Neuronal stem cell (in vitro differentiated cells): ENCODE results near the gene GNL1.
A peak's percentile ranks its signal among the peaks of the same experiment; 100 is the strongest.

Experiments used
- DNase-seq: peaks from one replicate; pipeline ENCODE4 v3.0.0-alpha.2; 2013; ENCODE audit warnings: low spot score
- H2AFZ ChIP-seq: one replicate; pipeline ENCODE4 v1.6.1; 2013; ENCODE audit warnings: mild to moderate bottlenecking, low read length, inconsistent platforms
- H2AK5ac ChIP-seq: 2 replicates; pipeline ENCODE4 v1.6.1; 2013; ENCODE audit warnings: low read depth, mild to moderate bottlenecking, inconsistent platforms, low read length, moderate library complexity, mixed read lengths
- H2BK120ac ChIP-seq: 2 replicates; pipeline ENCODE4 v1.6.1; 2013; ENCODE audit warnings: low read depth, mild to moderate bottlenecking, inconsistent platforms, low read length, moderate library complexity, mixed read lengths
- H2BK12ac ChIP-seq: one replicate; pipeline ENCODE4 v1.6.1; 2013; ENCODE audit warnings: low read length, inconsistent platforms
- H2BK15ac ChIP-seq: 2 replicates; pipeline ENCODE4 v1.6.1; 2013; ENCODE audit warnings: mild to moderate bottlenecking, low read length, inconsistent platforms, mixed read lengths
- H2BK5ac ChIP-seq: one replicate; pipeline ENCODE4 v1.6.1; 2013; ENCODE audit warnings: inconsistent platforms, mild to moderate bottlenecking, low read length, moderate library complexity
- H3K14ac ChIP-seq: one replicate; pipeline ENCODE4 v1.6.1; 2013; ENCODE audit warnings: low read length, inconsistent platforms
- H3K18ac ChIP-seq: 2 replicates; pipeline ENCODE4 v1.6.1; 2013; ENCODE audit warnings: low read length, inconsistent platforms
- H3K23ac ChIP-seq: 2 replicates; pipeline ENCODE4 v1.6.1; 2013; ENCODE audit warnings: low read depth, mild to moderate bottlenecking, mixed read lengths, low read length, inconsistent platforms; ENCODE audit not compliant: poor library complexity
- H3K27ac ChIP-seq: replicated peaks from 3 replicates; pipeline ENCODE4 v1.5.1; 2013; ENCODE audit warnings: low read length, inconsistent platforms
- H3K27me3 ChIP-seq, 3 experiments: 2 replicates each; pipeline ENCODE4 v1.6.1; 2013; ENCODE audit warnings: low read length in 3 of 3, mild to moderate bottlenecking in 2 of 3, inconsistent platforms in 1 of 3, low read depth in 1 of 3, mixed read lengths in 1 of 3, moderate library complexity in 1 of 3; ENCODE audit not compliant: control insufficient read depth in 3 of 3, insufficient read depth in 3 of 3
- H3K36me3 ChIP-seq, 2 donors: replicated peaks in 1 of 2; 2 replicates each; pipeline ENCODE4 v1.6.1; 2013; ENCODE audit warnings: low read length in 2 of 2; ENCODE audit not compliant: control insufficient read depth in 2 of 2, insufficient read depth in 2 of 2
- H3K4ac ChIP-seq: 2 replicates; pipeline ENCODE4 v1.6.1; 2013; ENCODE audit warnings: inconsistent platforms, mild to moderate bottlenecking, low read length, moderate library complexity
- H3K4me1 ChIP-seq, 2 donors: 1 replicate in 1 of 2; 2 replicates in 1 of 2; pipeline ENCODE4 v1.6.1; 2013; ENCODE audit warnings: low read length in 2 of 2, low read depth in 1 of 2; ENCODE audit not compliant: control insufficient read depth in 2 of 2, insufficient read depth in 1 of 2
- H3K4me2 ChIP-seq: one replicate; pipeline ENCODE4 v1.6.1; 2013; ENCODE audit warnings: mild to moderate bottlenecking, low read length, inconsistent platforms; ENCODE audit not compliant: insufficient read depth, poor library complexity, severe bottlenecking
- H3K4me3 ChIP-seq, 2 donors: 2 replicates each; pipeline ENCODE4 v1.5.1; 2013; ENCODE audit warnings: low read length in 2 of 2, mild to moderate bottlenecking in 2 of 2, inconsistent platforms in 1 of 2, moderate library complexity in 1 of 2
- H3K79me1 ChIP-seq: one replicate; pipeline ENCODE4 v1.6.1; 2013; ENCODE audit warnings: low read depth, mild to moderate bottlenecking, inconsistent platforms, low read length, moderate library complexity
- H3K9ac ChIP-seq: one replicate; pipeline ENCODE4 v1.6.1; 2013; ENCODE audit warnings: mild to moderate bottlenecking, low read depth, low read length, inconsistent platforms; ENCODE audit not compliant: poor library complexity
- H3K9me3 ChIP-seq, 2 donors: replicated peaks in 1 of 2; 2 replicates each; pipeline versions ENCODE3 to v1.6.1; 2013; ENCODE audit warnings: low read length in 2 of 2, mild to moderate bottlenecking in 2 of 2, inconsistent platforms in 1 of 2, low read depth in 1 of 2, mixed read lengths in 1 of 2, moderate library complexity in 1 of 2; ENCODE audit not compliant: control insufficient read depth in 2 of 2, insufficient read depth in 1 of 2
- H4K8ac ChIP-seq: one replicate; pipeline ENCODE4 v1.6.1; 2013; ENCODE audit warnings: low read depth, mild to moderate bottlenecking, inconsistent platforms, low read length, moderate library complexity
- H4K91ac ChIP-seq: one replicate; pipeline ENCODE4 v1.6.1; 2013; ENCODE audit warnings: low read length, low read depth, mild to moderate bottlenecking, inconsistent platforms; ENCODE audit not compliant: poor library complexity
- WGBS, 2 donors: extraction: QIAGEN DNeasy Blood & Tissue Kit; methylation state at CpG; one replicate each; pipeline ENCODE4 v1.1.7; 2013; ENCODE audit warnings: missing lambda C conversion rate in 2 of 2, mixed read lengths in 1 of 2; ENCODE audit not compliant: insufficient read length in 2 of 2, insufficient replicate concordance in 1 of 2; ENCODE audit errors: extremely low coverage in 2 of 2; 5-methylcytosine and 5-hydroxymethylcytosine counted together

GNL1 gene

DNA sequence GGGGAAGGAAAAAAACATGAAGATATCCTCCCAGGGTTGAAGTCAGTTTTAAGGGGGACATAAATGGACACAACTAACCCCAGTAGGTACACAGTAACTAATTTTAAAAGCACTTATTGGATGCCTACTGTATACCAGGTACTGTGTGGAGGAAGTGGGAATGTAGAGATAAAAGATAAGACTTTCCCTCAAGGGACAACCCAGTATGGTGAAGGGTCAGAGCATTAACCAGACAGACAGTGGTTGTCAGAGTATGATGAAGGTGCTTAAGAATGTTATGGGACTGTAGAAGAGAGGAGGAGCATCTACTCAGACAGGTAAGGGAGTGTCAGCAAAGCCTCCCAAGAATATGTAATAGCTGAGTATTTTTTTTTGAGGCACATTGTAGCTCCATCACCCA lies 15.9 kb upstream of the GNL1 start:
- no peak overlapping the region for H3K14ac ChIP-seq
- peaks cover 4% of the 10 kb centered on the region for H3K79me1 ChIP-seq
- no peak overlapping the region for H4K91ac ChIP-seq
- DNase-seq: no peak
- H3K27ac ChIP-seq: no peak overlapping the region
- H2BK15ac ChIP-seq: no peak overlapping the region
- peak overlapping the region in 1 of 2 donors; percentile 63 for H3K4me3 ChIP-seq
- H3K27me3 ChIP-seq: peaks cover 0 to 2% (median 0%) of the 10 kb centered on the region in 3 experiments
- no peak overlapping the region for H3K18ac ChIP-seq
- peaks cover 5 to 8% of the 10 kb centered on the region in 2 donors for H3K4me1 ChIP-seq
- no peak overlapping the region for H2BK12ac ChIP-seq
- H3K36me3 ChIP-seq: peaks cover 7 to 45% of the 10 kb centered on the region in 2 donors
- no peak overlapping the region for H3K4ac ChIP-seq
- H3K4me2 ChIP-seq: peak overlapping the region; percentile 93
- no peak overlapping the region for H2BK120ac ChIP-seq
- no peak overlapping the region for H2BK5ac ChIP-seq
- no peaks in the 10 kb centered on the region for H3K9me3 ChIP-seq
- H3K9ac ChIP-seq: no peak overlapping the region
- no peak overlapping the region for H2AFZ ChIP-seq
- H4K8ac ChIP-seq: no peak overlapping the region
- H2AK5ac ChIP-seq: no peak overlapping the region
- H3K23ac ChIP-seq: no peak overlapping the region

GRCh38 chr6:30571762-30572082 lies 15.4 kb upstream of the GNL1 start:
- no peaks in the 10 kb centered on the region for H3K9me3 ChIP-seq
- no peak overlapping the region for H4K8ac ChIP-seq
- no CpG with 5 or more reads among the region's 8 CpGs for WGBS, 2 donors
- H3K4me1 ChIP-seq: peaks cover 5 to 8% of the 10 kb centered on the region in 2 donors
- peak overlapping the region; percentile 73 for H2BK5ac ChIP-seq
- H2AK5ac ChIP-seq: no peak overlapping the region
- no peak overlapping the region for H3K14ac ChIP-seq
- H3K4ac ChIP-seq: no peak overlapping the region
- H3K27ac ChIP-seq: no peak overlapping the region
- H3K27me3 ChIP-seq: peaks cover 0 to 2% (median 0%) of the 10 kb centered on the region in 3 experiments
- no peak for DNase-seq
- peaks cover 5 to 41% of the 10 kb centered on the region in 2 donors for H3K36me3 ChIP-seq
- H3K4me3 ChIP-seq: peak overlapping the region; percentile 63 to 87
- H4K91ac ChIP-seq: no peak overlapping the region
- H2BK120ac ChIP-seq: no peak overlapping the region
- H3K23ac ChIP-seq: no peak overlapping the region
- H2BK12ac ChIP-seq: no peak overlapping the region
- peaks cover 3% of the 10 kb centered on the region for H3K79me1 ChIP-seq
- H3K4me2 ChIP-seq: peak overlapping the region; percentile 93
- no peak overlapping the region for H2BK15ac ChIP-seq
- no peak overlapping the region for H3K18ac ChIP-seq
- peak overlapping the region; percentile 74 for H3K9ac ChIP-seq
- peak overlapping the region; percentile 93 for H2AFZ ChIP-seq

GRCh38 chr6:30571075-30571761 lies 14.9 kb upstream of the GNL1 start, which contains the start of gene ABCF1:
TSS of gene ABCF1 (plus strand) at chr6:30571442. CDS start at chr6:30571488, 46 bp downstream.
- H2AFZ ChIP-seq: peak within 1 kb of the TSS; percentile 93
- peak within 1 kb of the TSS; percentile 63 to 87 for H3K4me3 ChIP-seq
- H2AK5ac ChIP-seq: no peak within 1 kb of the TSS
- H3K79me1 ChIP-seq: peaks cover 2% of the 10 kb centered on the region
- H3K4me1 ChIP-seq: peaks cover 5 to 8% of the 10 kb centered on the region in 2 donors
- peak within 1 kb of the TSS; percentile 99 for H3K23ac ChIP-seq
- H2BK15ac ChIP-seq: peak within 1 kb of the TSS; percentile 70
- no peak within 1 kb of the TSS for H3K4ac ChIP-seq
- WGBS, 2 donors: no CpG with 5 or more reads among the region's 59 CpGs
- H3K4me2 ChIP-seq: peak within 1 kb of the TSS; percentile 93
- peak within 1 kb of the TSS; percentile 54 for H4K8ac ChIP-seq
- no peak within 1 kb of the TSS for H2BK120ac ChIP-seq
- no peak within 1 kb of the TSS for H4K91ac ChIP-seq
- peak; percentile 96 for DNase-seq
- H3K9me3 ChIP-seq: no peaks in the 10 kb centered on the region
- H3K9ac ChIP-seq: peak within 1 kb of the TSS; percentile 98
- H2BK5ac ChIP-seq: peak within 1 kb of the TSS; percentile 73
- peak within 1 kb of the TSS; percentile 99 for H3K18ac ChIP-seq
- peaks cover 3 to 37% of the 10 kb centered on the region in 2 donors for H3K36me3 ChIP-seq
- H2BK12ac ChIP-seq: peak within 1 kb of the TSS; percentile 76
- H3K27ac ChIP-seq: peak within 1 kb of the TSS; percentile 85
- peaks cover 0 to 2% (median 0%) of the 10 kb centered on the region in 3 experiments for H3K27me3 ChIP-seq
- H3K14ac ChIP-seq: peak within 1 kb of the TSS; percentile 99

- H3K4me3 ChIP-seq: peak overlapping the region; percentile 63 to 76
- no peak for DNase-seq
- H2BK12ac ChIP-seq: no peak overlapping the region
- peaks cover 2% of the 10 kb centered on the region for H3K79me1 ChIP-seq
- no peak overlapping the region for H4K91ac ChIP-seq
- WGBS, 2 donors: no CpG with 5 or more reads among the region's 18 CpGs
- no peak overlapping the region for H2BK5ac ChIP-seq
- H3K9me3 ChIP-seq: no peaks in the 10 kb centered on the region
- peaks cover 5 to 8% of the 10 kb centered on the region in 2 donors for H3K4me1 ChIP-seq
- H3K27ac ChIP-seq: no peak overlapping the region
- H3K4ac ChIP-seq: no peak overlapping the region
- no peak overlapping the region for H2BK15ac ChIP-seq
- H2BK120ac ChIP-seq: no peak overlapping the region
- H3K14ac ChIP-seq: no peak overlapping the region
- H3K18ac ChIP-seq: no peak overlapping the region
- peak overlapping the region; percentile 99 for H3K23ac ChIP-seq
- no peak overlapping the region for H2AK5ac ChIP-seq
- peak overlapping the region; percentile 93 for H2AFZ ChIP-seq
- H3K9ac ChIP-seq: peak overlapping the region; percentile 83
- no peak overlapping the region for H4K8ac ChIP-seq
- peaks cover 0 to 2% (median 0%) of the 10 kb centered on the region in 3 experiments for H3K27me3 ChIP-seq
- H3K4me2 ChIP-seq: peak overlapping the region; percentile 85
- H3K36me3 ChIP-seq: peaks cover 3 to 33% of the 10 kb centered on the region in 2 donors
These were observed 14.4 kb upstream of the GNL1 start for GRCh38 chr6:30570740-30571074.
